Ureter (tissue), 1 donor: ENCODE results near the gene OR13J1. TPM values are rescaled to one million over a fixed set of nuclear protein-coding genes. Genes with fewer than 3 reads are reported as not detected.
"Not testable (repeated sequence)": the region's sequence is repeated elsewhere in the genome, so short reads cannot be mapped to it uniquely, and the experiment has no call there.

Experiments
- DNase-seq: peaks from one replicate; pipeline ENCODE4 v3.0.0-alpha.2; 2020; ENCODE audit warnings: low spot score
- total RNA-seq: library from RNA; stranded (reverse); gene quantifications from one replicate; pipeline ENCODE4 v1.2.4, GENCODE V29; 2023
- donor health status: DM: yes; HTN: yes; CAD: no.

Gene OR13J1
- total RNA-seq, 1 donor from 2014 or later, result not detected

GRCh38 chr9:35905051-35905781 is 35.0 kb upstream of the OR13J1 start:
- DNase-seq, result no peak

GRCh38 chr9:35904338-35904737 is 34.1 kb upstream of the OR13J1 start:
- DNase-seq, result no peak

GRCh38 chr9:35903049-35903448 is 32.8 kb upstream of the OR13J1 start:
- no peak for DNase-seq

- DNase-seq, result no peak
Observed at GRCh38 chr9:35899021-35899420, 28.8 kb upstream of the OR13J1 start.

- DNase-seq, result no peak
Observed at GRCh38 chr9:35898337-35898736, 28.1 kb upstream of the OR13J1 start.

- DNase-seq, result not testable (repeated sequence)
Observed at GRCh38 chr9:35897376-35898099, 27.3 kb upstream of the OR13J1 start.

- DNase-seq, result no peak
Observed at GRCh38 chr9:35896570-35896969, 26.4 kb upstream of the OR13J1 start.

- DNase-seq, result no peak
Observed at GRCh38 chr9:35892051-35892450, 21.9 kb upstream of the OR13J1 start.

- DNase-seq, result no peak
Observed at GRCh38 chr9:35891646-35892045, 21.4 kb upstream of the OR13J1 start.

- not testable (repeated sequence) for DNase-seq
Observed at GRCh38 chr9:35884908-35885307, 14.7 kb upstream of the OR13J1 start.

- DNase-seq, result no peak
Observed at GRCh38 chr9:35882996-35883395, 12.8 kb upstream of the OR13J1 start.

GRCh38 chr9:35882263-35882848 is 12.2 kb upstream of the OR13J1 start:
- DNase-seq, result peak; percentile 83

GRCh38 chr9:35872505-35872904 is 2.3 kb upstream of the OR13J1 start:
- no peak for DNase-seq

- DNase-seq, result no peak
Observed at GRCh38 chr9:35871545-35871944, 1.3 kb upstream of the OR13J1 start.

GRCh38 chr9:35869621-35870216 is 482 bp downstream of the OR13J1 start:
- DNase-seq, result peak; percentile 64

GRCh38 chr9:35868933-35869332 is 1.3 kb downstream of the OR13J1 start:
- DNase-seq, result peak; percentile 34

GRCh38 chr9:35867538-35867937 is 2.7 kb downstream of the OR13J1 start:
- no peak for DNase-seq

- DNase-seq, result no peak
Observed at GRCh38 chr9:35864695-35865255, 5.4 kb downstream of the OR13J1 start.

GRCh38 chr9:35863583-35863982 is 6.6 kb downstream of the OR13J1 start:
- DNase-seq, result no peak

- DNase-seq, result no peak
Observed at GRCh38 chr9:35862328-35862727, 7.9 kb downstream of the OR13J1 start.

- no peak for DNase-seq
Observed at GRCh38 chr9:35861161-35861897, 8.9 kb downstream of the OR13J1 start.

- no peak for DNase-seq
Observed at GRCh38 chr9:35859990-35860339, 10.2 kb downstream of the OR13J1 start.
